Trophoblast cell (in vitro differentiated cells and primary cell): ENCODE measurements around the gene FPGS.

ENCODE experiments used
- DNase-seq, 2 donors: peaks; one replicate each; pipeline ENCODE4 v3.0.0-alpha.2; 2016
- H2AFZ ChIP-seq: 2 replicates; pipeline ENCODE4 v1.6.1; 2013; ENCODE audit warnings: low read length, moderate library complexity, mild to moderate bottlenecking; ENCODE audit not compliant: insufficient read depth, poor library complexity
- H2AK5ac ChIP-seq: 2 replicates; pipeline ENCODE4 v1.6.1; 2013; ENCODE audit warnings: mild to moderate bottlenecking, low read length
- H2BK120ac ChIP-seq: 2 replicates; pipeline ENCODE4 v1.6.1; 2013; ENCODE audit warnings: low read length, mild to moderate bottlenecking, moderate library complexity; ENCODE audit not compliant: insufficient read depth, poor library complexity
- H2BK12ac ChIP-seq: 2 replicates; pipeline ENCODE4 v1.6.1; 2013; ENCODE audit warnings: mild to moderate bottlenecking, low read length, moderate library complexity
- H2BK5ac ChIP-seq: 2 replicates; pipeline ENCODE4 v1.6.1; 2013; ENCODE audit warnings: low read length, low read depth, moderate library complexity, mild to moderate bottlenecking; ENCODE audit not compliant: poor library complexity
- H3K14ac ChIP-seq: 2 replicates; pipeline ENCODE4 v1.6.1; 2013; ENCODE audit warnings: mild to moderate bottlenecking, low read length
- H3K18ac ChIP-seq: 2 replicates; pipeline ENCODE4 v1.6.1; 2013; ENCODE audit warnings: mild to moderate bottlenecking, low read length
- H3K23ac ChIP-seq: 2 replicates; pipeline ENCODE4 v1.6.1; 2013; ENCODE audit warnings: low read length
- H3K27ac ChIP-seq: 2 replicates; pipeline ENCODE4 v1.5.1; 2013; ENCODE audit warnings: low read depth, mild to moderate bottlenecking, inconsistent platforms, low read length, moderate library complexity
- H3K27me3 ChIP-seq: 2 replicates; pipeline ENCODE4 v1.6.1; 2013; ENCODE audit warnings: inconsistent platforms, mild to moderate bottlenecking, low read length, moderate library complexity; ENCODE audit not compliant: insufficient read depth
- H3K36me3 ChIP-seq, 2 experiments: 1 replicate in 1 of 2; 2 replicates in 1 of 2; pipeline ENCODE4 v1.6.1; 2013; ENCODE audit warnings: low read length in 2 of 2, mild to moderate bottlenecking in 2 of 2, moderate library complexity in 1 of 2; ENCODE audit not compliant: insufficient read depth in 2 of 2, control insufficient read depth in 1 of 2
- H3K4ac ChIP-seq: 2 replicates; pipeline ENCODE4 v1.6.1; 2013; ENCODE audit warnings: low read depth, mild to moderate bottlenecking, low read length, moderate library complexity
- H3K4me1 ChIP-seq, 2 experiments: 1 replicate in 1 of 2; 2 replicates in 1 of 2; pipeline ENCODE4 v1.6.1; 2013; ENCODE audit warnings: low read length in 2 of 2, mild to moderate bottlenecking in 2 of 2, moderate library complexity in 1 of 2; ENCODE audit not compliant: insufficient read depth in 2 of 2, control insufficient read depth in 1 of 2
- H3K4me2 ChIP-seq: 2 replicates; pipeline ENCODE4 v1.6.1; 2013; ENCODE audit warnings: inconsistent platforms, mild to moderate bottlenecking, low read length, moderate library complexity
- H3K4me3 ChIP-seq: 2 replicates; pipeline ENCODE4 v1.5.1; 2013; ENCODE audit warnings: mild to moderate bottlenecking, low read depth, low read length, inconsistent platforms
- H3K79me1 ChIP-seq: one replicate; pipeline ENCODE4 v1.6.1; 2013; ENCODE audit warnings: low read length
- H3K79me2 ChIP-seq: 2 replicates; pipeline ENCODE4 v1.6.1; 2013; ENCODE audit warnings: low read length, mild to moderate bottlenecking; ENCODE audit not compliant: control insufficient read depth, insufficient read depth, poor library complexity
- H3K9ac ChIP-seq: 2 replicates; pipeline ENCODE4 v1.6.1; 2013; ENCODE audit warnings: mild to moderate bottlenecking, low read length
- H3K9me3 ChIP-seq: 2 replicates; pipeline ENCODE4 v1.6.1; 2013; ENCODE audit warnings: low read depth, mild to moderate bottlenecking, control low read depth, inconsistent platforms, low read length; ENCODE audit not compliant: insufficient read depth
- H4K12ac ChIP-seq: 2 replicates; pipeline ENCODE4 v1.6.1; 2013; ENCODE audit warnings: low read depth, mild to moderate bottlenecking, low read length, moderate library complexity
- H4K8ac ChIP-seq: 2 replicates; pipeline ENCODE4 v1.6.1; 2013; ENCODE audit warnings: low read depth, mild to moderate bottlenecking, low read length, moderate library complexity
- H4K91ac ChIP-seq: one replicate; pipeline ENCODE4 v1.6.1; 2013; ENCODE audit warnings: low read depth, mild to moderate bottlenecking, low read length, moderate library complexity
- WGBS: extraction: QIAGEN DNeasy Blood & Tissue Kit; methylation state at CpG from one replicate; pipeline ENCODE4 v1.1.7; 2013; ENCODE audit warnings: missing lambda C conversion rate; ENCODE audit not compliant: insufficient read length, insufficient coverage; ENCODE audit errors: extremely low coverage; 5-methylcytosine and 5-hydroxymethylcytosine counted together

The FPGS gene

DNA sequence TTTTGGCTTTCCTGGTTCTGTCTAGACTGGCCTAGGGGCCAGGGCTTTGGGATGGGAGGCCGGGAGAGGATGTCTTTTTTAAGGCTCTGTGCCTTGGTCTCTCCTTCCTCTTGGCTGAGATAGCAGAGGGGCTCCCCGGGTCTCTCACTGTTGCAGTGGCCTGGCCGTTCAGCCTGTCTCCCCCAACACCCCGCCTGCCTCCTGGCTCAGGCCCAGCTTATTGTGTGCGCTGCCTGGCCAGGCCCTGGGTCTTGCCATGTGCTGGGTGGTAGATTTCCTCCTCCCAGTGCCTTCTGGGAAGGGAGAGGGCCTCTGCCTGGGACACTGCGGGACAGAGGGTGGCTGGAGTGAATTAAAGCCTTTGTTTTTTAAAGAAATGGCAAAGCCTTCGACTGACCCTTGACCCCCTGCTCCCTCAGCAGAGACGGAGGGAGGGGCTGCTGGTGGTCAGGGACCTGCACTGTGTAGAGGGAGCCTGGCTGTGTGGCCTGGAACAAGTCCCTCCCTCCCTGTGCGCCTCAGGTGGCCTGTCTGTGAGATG, 11.1 kb downstream of the FPGS start:
- Histone ChIP-seq H3K79me1 (peaks cover 3% of the 10 kb centered on the region), H3K9ac (no peak overlapping the region), H4K91ac (no peak overlapping the region), H3K23ac (no peak overlapping the region), H4K8ac (no peak overlapping the region), H3K36me3 (peaks cover 62 to 70% of the 10 kb centered on the region in 2 experiments), H3K4me2 (no peak overlapping the region), H3K18ac (no peak overlapping the region), H4K12ac (no peak overlapping the region), H2BK12ac (no peak overlapping the region), H3K4me3 (no peak overlapping the region), H2BK120ac (no peak overlapping the region), H3K4ac (no peak overlapping the region), H3K27me3 (no peaks in the 10 kb centered on the region), H3K14ac (no peak overlapping the region), H3K27ac (no peak overlapping the region), H2BK5ac (no peak overlapping the region), H3K79me2 (no peaks in the 10 kb centered on the region), H3K4me1 (peaks cover 11 to 13% of the 10 kb centered on the region in 2 experiments), H2AFZ (no peak overlapping the region), H2AK5ac (no peak overlapping the region), H3K9me3 (no peaks in the 10 kb centered on the region)
- no CpG with 5 or more reads among the region's 9 CpGs for WGBS
- no peak for DNase-seq

DNA sequence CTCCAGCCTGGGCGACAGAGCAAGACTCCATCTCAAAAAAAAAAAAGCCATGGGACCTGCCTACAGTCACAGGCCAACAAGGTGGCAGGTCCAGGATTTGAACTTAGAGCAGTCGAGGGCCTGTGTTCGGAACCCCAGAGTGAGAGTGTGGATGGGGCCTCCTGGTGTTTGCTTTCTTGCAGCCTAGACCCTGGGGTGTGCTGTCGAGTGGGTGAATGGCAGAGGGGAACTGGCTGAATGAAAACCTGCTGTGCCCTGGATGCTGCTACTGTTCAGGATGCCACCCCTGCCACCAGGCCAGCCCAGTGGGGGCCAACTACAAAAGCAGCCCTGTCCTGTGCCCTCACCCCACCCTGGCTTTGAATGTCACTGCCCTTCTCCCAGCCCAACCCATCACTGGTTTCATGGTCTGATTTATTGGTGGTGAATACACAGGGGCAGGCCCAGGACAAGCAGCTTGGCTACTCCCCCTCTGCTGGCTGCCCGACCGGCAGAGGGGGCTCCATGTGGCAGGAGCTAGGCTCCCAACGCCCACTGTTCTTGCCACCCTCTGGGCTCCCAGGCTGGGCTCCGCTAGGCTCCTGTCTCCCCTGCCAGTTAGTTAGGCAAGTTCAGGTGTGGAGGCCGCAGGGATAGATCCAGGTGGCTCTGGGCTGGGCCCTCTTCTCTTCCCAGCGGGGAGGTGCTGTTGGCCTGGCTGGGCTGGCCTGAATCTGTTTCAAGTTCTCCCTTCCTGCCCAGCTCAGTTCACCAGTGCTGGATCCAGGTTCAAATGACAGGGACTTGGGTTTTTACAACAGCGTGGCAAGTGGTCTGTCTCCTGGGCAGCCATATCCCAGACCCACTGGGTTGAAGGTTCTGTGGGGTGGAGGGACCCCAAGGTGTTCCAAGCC, 12.2 kb downstream of the FPGS start:
- DNase-seq, result no peak
- Histone ChIP-seq H2AFZ (no peak overlapping the region), H3K79me1 (peaks cover 2% of the 10 kb centered on the region), H4K12ac (no peak overlapping the region), H3K14ac (no peak overlapping the region), H4K91ac (no peak overlapping the region), H3K27ac (no peak overlapping the region), H4K8ac (no peak overlapping the region), H3K4me1 (peaks cover 4 to 5% of the 10 kb centered on the region in 2 experiments), H3K23ac (no peak overlapping the region), H3K9ac (no peak overlapping the region), H3K4me3 (no peak overlapping the region), H2BK5ac (no peak overlapping the region), H3K27me3 (no peaks in the 10 kb centered on the region), H3K36me3 (peaks cover 70 to 73% of the 10 kb centered on the region in 2 experiments), H2BK12ac (no peak overlapping the region), H2AK5ac (no peak overlapping the region), H3K4me2 (no peak overlapping the region), H2BK120ac (no peak overlapping the region), H3K79me2 (no peaks in the 10 kb centered on the region), H3K4ac (no peak overlapping the region), H3K9me3 (no peaks in the 10 kb centered on the region), H3K18ac (no peak overlapping the region)
- no CpG with 5 or more reads among the region's 11 CpGs for WGBS

DNA sequence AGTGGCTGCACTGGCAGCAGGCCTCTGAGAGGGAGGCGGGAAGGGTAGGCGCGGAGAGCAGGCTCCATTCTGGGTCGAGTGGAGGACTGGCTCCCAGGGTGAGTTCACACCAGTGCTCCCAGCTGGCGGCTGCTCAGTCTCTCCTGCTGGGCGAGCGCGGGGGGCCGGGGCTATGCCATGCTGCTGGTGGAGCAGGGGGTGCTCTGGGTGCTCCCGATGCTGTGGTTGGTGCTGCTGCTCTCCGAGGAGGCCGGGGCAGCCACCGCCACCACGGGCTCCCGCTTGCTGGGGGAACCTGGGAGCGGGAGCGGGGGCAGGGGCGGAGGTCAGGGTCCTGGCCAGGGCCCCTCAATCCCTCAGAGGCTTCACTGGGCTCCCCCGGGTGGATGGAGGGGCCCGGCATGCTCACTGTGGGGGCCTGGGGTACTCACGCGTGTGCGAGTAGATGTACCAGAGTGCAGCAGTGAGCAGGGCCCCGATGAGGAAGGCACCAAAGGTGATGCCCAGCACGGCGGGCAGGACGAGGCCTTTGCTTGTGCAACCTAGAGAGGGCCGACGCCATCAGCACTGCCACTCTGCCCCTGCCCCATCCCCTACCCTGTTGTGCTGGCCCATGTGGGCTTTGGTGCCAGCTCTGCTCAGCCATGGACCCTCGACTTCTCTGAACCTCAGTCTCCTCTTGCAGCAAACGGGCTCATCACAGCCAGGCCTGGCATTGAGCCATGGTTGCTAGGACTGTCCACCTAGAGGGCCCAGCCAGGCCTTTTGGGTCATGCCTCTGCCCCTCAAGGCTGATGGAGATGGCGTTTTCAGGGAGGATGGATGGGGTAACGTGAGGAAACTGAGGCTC, 13.1 kb downstream of the FPGS start:
- Histone ChIP-seq H2AK5ac (no peak overlapping the region), H3K4ac (no peak overlapping the region), H3K27ac (no peak overlapping the region), H3K27me3 (no peaks in the 10 kb centered on the region), H3K18ac (no peak overlapping the region), H3K4me2 (no peak overlapping the region), H3K23ac (no peak overlapping the region), H2BK12ac (no peak overlapping the region), H2BK5ac (no peak overlapping the region), H3K36me3 (peaks cover 66 to 69% of the 10 kb centered on the region in 2 experiments), H3K4me3 (no peak overlapping the region), H3K4me1 (no peaks in the 10 kb centered on the region), H3K14ac (no peak overlapping the region), H3K79me1 (no peaks in the 10 kb centered on the region), H4K91ac (no peak overlapping the region), H2AFZ (no peak overlapping the region), H2BK120ac (no peak overlapping the region), H3K9ac (no peak overlapping the region), H4K12ac (no peak overlapping the region), H4K8ac (no peak overlapping the region), H3K9me3 (no peaks in the 10 kb centered on the region), H3K79me2 (no peaks in the 10 kb centered on the region)
- DNase-seq, result no peak
- WGBS, result no CpG with 5 or more reads among the region's 33 CpGs

DNA sequence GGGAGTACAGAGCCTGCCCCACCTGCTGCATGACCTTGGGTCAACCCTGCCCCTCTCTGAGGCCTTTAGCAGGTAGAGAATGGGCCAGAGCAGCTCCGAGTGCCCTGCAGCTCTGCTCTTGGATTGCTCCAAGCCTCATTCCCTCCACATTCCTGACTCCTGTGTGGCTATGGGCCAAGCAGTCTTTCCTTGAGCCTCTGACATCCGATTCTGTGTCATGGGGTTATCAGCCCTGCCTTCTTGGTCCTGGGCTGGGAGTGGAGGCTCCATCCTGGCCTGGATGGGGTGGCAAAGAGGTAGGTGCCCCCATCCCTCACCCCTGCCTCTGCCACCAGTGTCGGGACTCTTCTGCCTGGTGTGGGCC, 13.7 kb downstream of the FPGS start:
- Histone ChIP-seq H3K4ac (no peak overlapping the region), H3K36me3 (peaks cover 64 to 67% of the 10 kb centered on the region in 2 experiments), H2AK5ac (no peak overlapping the region), H3K27ac (no peak overlapping the region), H4K12ac (no peak overlapping the region), H3K27me3 (no peaks in the 10 kb centered on the region), H4K8ac (no peak overlapping the region), H3K9me3 (no peaks in the 10 kb centered on the region), H3K4me1 (no peaks in the 10 kb centered on the region), H3K4me3 (no peak overlapping the region), H4K91ac (no peak overlapping the region), H3K4me2 (no peak overlapping the region), H3K9ac (no peak overlapping the region), H3K79me1 (no peaks in the 10 kb centered on the region), H2BK12ac (no peak overlapping the region), H2BK5ac (no peak overlapping the region), H2BK120ac (no peak overlapping the region), H3K18ac (no peak overlapping the region), H3K23ac (no peak overlapping the region), H3K79me2 (no peaks in the 10 kb centered on the region), H2AFZ (no peak overlapping the region), H3K14ac (no peak overlapping the region)
- no CpG with 5 or more reads among the region's 3 CpGs for WGBS
- DNase-seq, result no peak
